HG03571 (cell line): Measurements from ENCODE around the gene STPG1.
"Not testable (repeated sequence)": the region's sequence is repeated elsewhere in the genome, so short reads cannot be mapped to it uniquely, and the experiment has no call there.

Experiments used
- ATAC-seq: cut with Tn5 transposase; IDR thresholded peaks from one replicate; pipeline ENCODE4 v1.9.1; 2021; ENCODE audit not compliant: unreplicated experiment

STPG1 gene

GRCh38 chr1:24413350-24414163 lies at the start of gene STPG1:
Gene STPG1 (minus strand): TSS chr1:24413782. CDS start chr1:24401388, 12,394 bp downstream.
- no peak for ATAC-seq

- ATAC-seq: not testable (repeated sequence)
Observed at GRCh38 chr1:24462128-24462527, 48.5 kb upstream of the STPG1 start.

GRCh38 chr1:24459551-24460266 lies 46.1 kb upstream of the STPG1 start:
- no peak for ATAC-seq

- ATAC-seq: no peak
Observed at GRCh38 chr1:24457866-24458265, 44.3 kb upstream of the STPG1 start.

GRCh38 chr1:24455272-24455671 lies 41.7 kb upstream of the STPG1 start:
- no peak for ATAC-seq

GRCh38 chr1:24454673-24455072 lies 41.1 kb upstream of the STPG1 start:
- ATAC-seq: no peak

- no peak for ATAC-seq
Observed at GRCh38 chr1:24452922-24453485, 39.4 kb upstream of the STPG1 start.

GRCh38 chr1:24451746-24452145 lies 38.2 kb upstream of the STPG1 start:
- no peak for ATAC-seq

GRCh38 chr1:24450857-24451397 lies 37.3 kb upstream of the STPG1 start:
- ATAC-seq: no peak

GRCh38 chr1:24450316-24450715 lies 36.7 kb upstream of the STPG1 start:
- no peak for ATAC-seq

GRCh38 chr1:24446446-24446845 lies 32.9 kb upstream of the STPG1 start:
- ATAC-seq: not testable (repeated sequence)

- no peak for ATAC-seq
Observed at GRCh38 chr1:24443241-24443656, 29.7 kb upstream of the STPG1 start.

- ATAC-seq: no peak
Observed at GRCh38 chr1:24442764-24443163, 29.2 kb upstream of the STPG1 start.

- no peak for ATAC-seq
Observed at GRCh38 chr1:24441996-24442668, 28.6 kb upstream of the STPG1 start.

GRCh38 chr1:24441480-24441879 lies 27.9 kb upstream of the STPG1 start:
- no peak for ATAC-seq

- ATAC-seq: no peak
Observed at GRCh38 chr1:24440436-24440835, 26.9 kb upstream of the STPG1 start.

- no peak for ATAC-seq
Observed at GRCh38 chr1:24438423-24438901, 24.9 kb upstream of the STPG1 start.

GRCh38 chr1:24437631-24438396 lies 24.2 kb upstream of the STPG1 start:
- no peak for ATAC-seq

- ATAC-seq: no peak
Observed at GRCh38 chr1:24435782-24436365, 22.3 kb upstream of the STPG1 start.

GRCh38 chr1:24427545-24427862 lies 13.9 kb upstream of the STPG1 start:
- ATAC-seq: no peak
